HEK293 (cell line): ENCODE results near the gene ABHD12B.
A peak's percentile ranks its signal among the peaks of the same experiment; 100 is the strongest.

Experiments
- CTCF ChIA-PET: fragments of 350-600 bp; formaldehyde crosslinking; extraction: SDS; loops from one replicate; lab custom pipeline; 2021; ENCODE audit warnings: antibody characterized with exemption; lab: Yijun Ruan, JAX
- POLR2A ChIA-PET: fragments of 300-600 bp; formaldehyde crosslinking; extraction: SDS; loops from one replicate; lab custom pipeline; 2020; ENCODE audit warnings: antibody characterized with exemption, inconsistent platforms; lab: Yijun Ruan, JAX
- H3K27ac ChIP-seq: fragments of 200-500 bp; sonication (Bioruptor generic); 2 replicates; pipeline ENCODE4 v1.5.1; 2014; ENCODE audit warnings: low read depth, low read length, control low read depth, inconsistent platforms; ENCODE audit errors: extremely low read depth
- H3K36me3 ChIP-seq, 2 experiments: fragments of 200-500 bp in 1 of 2; sonication (Bioruptor generic) in 1 of 2; 1 replicate in 1 of 2; 2 replicates in 1 of 2; pipeline ENCODE4 v1.5.1; 2014 to 2017; ENCODE audit warnings: inconsistent platforms in 2 of 2, low read length in 2 of 2; ENCODE audit not compliant: control insufficient read depth in 2 of 2, insufficient read depth in 1 of 2
- H3K4me1 ChIP-seq: fragments of 200-500 bp; sonication (Bioruptor generic); 2 replicates; pipeline ENCODE4 v1.5.1; 2014; ENCODE audit warnings: mild to moderate bottlenecking, low read length, inconsistent platforms; ENCODE audit not compliant: control insufficient read depth, insufficient read depth
- H3K4me3 ChIP-seq: 2 replicates; pipeline ENCODE4 v1.5.1; 2011; ENCODE audit warnings: low read depth, mild to moderate bottlenecking, control low read depth, low read length, moderate library complexity
- H3K9me3 ChIP-seq: fragments of 200-500 bp; sonication (Bioruptor generic); 2 replicates; pipeline ENCODE4 v1.5.1; 2014; ENCODE audit warnings: low read depth, low read length, inconsistent platforms; ENCODE audit not compliant: control insufficient read depth, insufficient read depth
- CTCF ChIP-seq: fragments of 450-650 bp; formaldehyde crosslinking; IDR thresholded peaks from 2 replicates; pipeline ENCODE4 v1.5.1; 2016; ENCODE audit warnings: missing biosample characterization, missing genetic modification characterization
- GLI2 ChIP-seq: fragments of 450-650 bp; formaldehyde crosslinking; IDR thresholded peaks from 2 replicates; pipeline ENCODE4; 2017; ENCODE audit warnings: missing biosample characterization, missing genetic modification characterization, low read depth, borderline replicate concordance
- GLI4 ChIP-seq: fragments of 450-650 bp; formaldehyde crosslinking; IDR thresholded peaks from 2 replicates; pipeline ENCODE4 v1.5.1; 2016; ENCODE audit warnings: missing biosample characterization, missing genetic modification characterization
- IKZF3 ChIP-seq: fragments of 450-650 bp; IDR thresholded peaks from 2 replicates; pipeline ENCODE4 v1.5.0; 2018; ENCODE audit warnings: missing biosample characterization, mild to moderate bottlenecking, missing genetic modification characterization, moderate library complexity
- ZBTB1 ChIP-seq: fragments of 450-650 bp; formaldehyde crosslinking; IDR thresholded peaks from 2 replicates; pipeline ENCODE4 v1.5.1; 2016; ENCODE audit warnings: missing biosample characterization, missing genetic modification characterization
- ZBTB44 ChIP-seq: fragments of 450-650 bp; IDR thresholded peaks from 2 replicates; pipeline ENCODE4 v1.5.1; 2018; ENCODE audit warnings: missing biosample characterization, mild to moderate bottlenecking, missing genetic modification characterization
- ZBTB7A ChIP-seq: fragments of 450-650 bp; formaldehyde crosslinking; IDR thresholded peaks from 2 replicates; pipeline ENCODE4 v1.5.1; 2016; ENCODE audit warnings: low read depth, missing biosample characterization, missing genetic modification characterization
- ZFHX2 ChIP-seq: fragments of 450-650 bp; formaldehyde crosslinking; conservative IDR thresholded peaks from 2 replicates; pipeline ENCODE4 v1.5.1; 2016; ENCODE audit warnings: missing biosample characterization, missing genetic modification characterization
- ZFP69B ChIP-seq: fragments of 450-650 bp; formaldehyde crosslinking; IDR thresholded peaks from 2 replicates; pipeline ENCODE4 v1.5.1; 2016; ENCODE audit warnings: missing biosample characterization, missing genetic modification characterization
- ZNF112 ChIP-seq: fragments of 450-650 bp; formaldehyde crosslinking; IDR thresholded peaks from 2 replicates; pipeline ENCODE4 v1.5.0; 2017; ENCODE audit warnings: missing biosample characterization, missing genetic modification characterization
- ZNF169 ChIP-seq: fragments of 450-650 bp; formaldehyde crosslinking; IDR thresholded peaks from 2 replicates; pipeline ENCODE4 v1.5.1; 2016; ENCODE audit warnings: missing biosample characterization, missing genetic modification characterization
- ZNF23 ChIP-seq: fragments of 450-650 bp; formaldehyde crosslinking; IDR thresholded peaks from 2 replicates; pipeline ENCODE4 v1.5.1; 2016; ENCODE audit warnings: missing biosample characterization, missing genetic modification characterization, borderline replicate concordance
- ZNF341 ChIP-seq: fragments of 450-650 bp; formaldehyde crosslinking; IDR thresholded peaks from 2 replicates; pipeline ENCODE4; 2016; ENCODE audit warnings: low read depth, missing biosample characterization, missing genetic modification characterization
- ZNF391 ChIP-seq: fragments of 450-650 bp; formaldehyde crosslinking; IDR thresholded peaks from 2 replicates; pipeline ENCODE4 v1.5.1; 2016; ENCODE audit warnings: low read depth, missing biosample characterization, missing genetic modification characterization, borderline replicate concordance
- ZNF398 ChIP-seq: fragments of 450-650 bp; formaldehyde crosslinking; IDR thresholded peaks from 2 replicates; pipeline ENCODE4 v1.5.1; 2017; ENCODE audit warnings: missing biosample characterization, missing genetic modification characterization
- ZNF544 ChIP-seq: fragments of 450-650 bp; formaldehyde crosslinking; IDR thresholded peaks from 2 replicates; pipeline ENCODE4 v1.5.0; 2017; ENCODE audit warnings: missing biosample characterization, missing genetic modification characterization
- ZNF596 ChIP-seq: fragments of 450-650 bp; IDR thresholded peaks from 2 replicates; pipeline ENCODE4 v1.5.0; 2018; ENCODE audit warnings: missing biosample characterization, mild to moderate bottlenecking, missing genetic modification characterization, moderate library complexity
- ZNF600 ChIP-seq: fragments of 450-650 bp; formaldehyde crosslinking; IDR thresholded peaks from 2 replicates; pipeline ENCODE4 v1.5.1; 2016; ENCODE audit warnings: missing biosample characterization, missing genetic modification characterization
- ZNF610 ChIP-seq: fragments of 450-650 bp; formaldehyde crosslinking; IDR thresholded peaks from 2 replicates; pipeline ENCODE4 v1.5.1; 2016; ENCODE audit warnings: missing biosample characterization, missing genetic modification characterization, borderline replicate concordance
- ZNF629 ChIP-seq: fragments of 450-650 bp; formaldehyde crosslinking; IDR thresholded peaks from 2 replicates; pipeline ENCODE4 v1.5.1; 2017; ENCODE audit warnings: missing biosample characterization, missing genetic modification characterization
- ZNF677 ChIP-seq: fragments of 450-650 bp; IDR thresholded peaks from 2 replicates; pipeline ENCODE4 v1.5.0; 2018; ENCODE audit warnings: missing biosample characterization, mild to moderate bottlenecking, missing genetic modification characterization, moderate library complexity
- TF ChIP-seq, protein P1 (sequence below): fragments of 450-650 bp; formaldehyde crosslinking; IDR thresholded peaks from 2 replicates; pipeline ENCODE4 v1.5.1; 2016; ENCODE audit warnings: missing biosample characterization, missing genetic modification characterization, low read depth
- TF ChIP-seq, protein P2 (sequence below): fragments of 450-650 bp; formaldehyde crosslinking; IDR thresholded peaks from 2 replicates; pipeline ENCODE4 v1.5.1; 2016; ENCODE audit warnings: missing biosample characterization, missing genetic modification characterization

The ABHD12B gene

GRCh38 chr14:50826681-50827080 lies 45.2 kb upstream of the ABHD12B start:
- H3K27ac ChIP-seq, result no peak overlapping the region
- no peaks in the 10 kb centered on the region for H3K9me3 ChIP-seq
- no peak overlapping the region for H3K4me3 ChIP-seq
- ChIA-PET POLR2A (no interaction called here), CTCF (interaction anchor here (0.6 to 4.0 kb wide), 2 partner anchors 34 to 504 kb away, joined by 3 to 14 read pairs; no protein-coding TSS in a partner anchor)
- TF ChIP-seq ZFP69B (no peak), ZBTB7A (no peak), GLI4 (tag by site-specific recombination) (no peak), ZNF112 (tag by site-specific recombination) (no peak), ZNF544 (tag by site-specific recombination) (no peak), GLI2 (tag by site-specific recombination) (no peak), ZNF629 (tag by site-specific recombination) (no peak), ZFHX2 (tag by site-specific recombination) (no peak), ZNF169 (tag by site-specific recombination) (no peak), ZBTB1 (tag by site-specific recombination) (no peak), ZNF677 (tag by site-specific recombination) (no peak)
- TF ChIP-seq, protein P1, sequence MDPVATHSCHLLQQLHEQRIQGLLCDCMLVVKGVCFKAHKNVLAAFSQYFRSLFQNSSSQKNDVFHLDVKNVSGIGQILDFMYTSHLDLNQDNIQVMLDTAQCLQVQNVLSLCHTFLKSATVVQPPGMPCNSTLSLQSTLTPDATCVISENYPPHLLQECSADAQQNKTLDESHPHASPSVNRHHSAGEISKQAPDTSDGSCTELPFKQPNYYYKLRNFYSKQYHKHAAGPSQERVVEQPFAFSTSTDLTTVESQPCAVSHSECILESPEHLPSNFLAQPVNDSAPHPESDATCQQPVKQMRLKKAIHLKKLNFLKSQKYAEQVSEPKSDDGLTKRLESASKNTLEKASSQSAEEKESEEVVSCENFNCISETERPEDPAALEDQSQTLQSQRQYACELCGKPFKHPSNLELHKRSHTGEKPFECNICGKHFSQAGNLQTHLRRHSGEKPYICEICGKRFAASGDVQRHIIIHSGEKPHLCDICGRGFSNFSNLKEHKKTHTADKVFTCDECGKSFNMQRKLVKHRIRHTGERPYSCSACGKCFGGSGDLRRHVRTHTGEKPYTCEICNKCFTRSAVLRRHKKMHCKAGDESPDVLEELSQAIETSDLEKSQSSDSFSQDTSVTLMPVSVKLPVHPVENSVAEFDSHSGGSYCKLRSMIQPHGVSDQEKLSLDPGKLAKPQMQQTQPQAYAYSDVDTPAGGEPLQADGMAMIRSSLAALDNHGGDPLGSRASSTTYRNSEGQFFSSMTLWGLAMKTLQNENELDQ (tag by site-specific recombination), result no peak
- no peaks in the 10 kb centered on the region; a peak in 1 of 3 replicates for H3K36me3 ChIP-seq
- peaks cover 49% of the 10 kb centered on the region for H3K4me1 ChIP-seq

GRCh38 chr14:50828721-50829488 lies 42.9 kb upstream of the ABHD12B start:
- ChIA-PET POLR2A (interaction anchor here (0.6 to 1.8 kb wide), 4 partner anchors 12 to 162 kb away, joined by 3 to 7 read pairs (median 4); partner anchors contain the start of gene PYGL), CTCF (interaction anchor here (0.5 to 4.0 kb wide), 6 partner anchors 8 to 286 kb away, joined by 3 to 14 read pairs (median 4); no protein-coding TSS in a partner anchor)
- no peak overlapping the region for H3K27ac ChIP-seq
- H3K9me3 ChIP-seq, result no peaks in the 10 kb centered on the region
- H3K4me1 ChIP-seq, result peaks cover 37% of the 10 kb centered on the region
- H3K4me3 ChIP-seq, result peak overlapping the region; percentile 76
- no peaks in the 10 kb centered on the region; a peak in 1 of 3 replicates for H3K36me3 ChIP-seq
- TF ChIP-seq, protein P2, sequence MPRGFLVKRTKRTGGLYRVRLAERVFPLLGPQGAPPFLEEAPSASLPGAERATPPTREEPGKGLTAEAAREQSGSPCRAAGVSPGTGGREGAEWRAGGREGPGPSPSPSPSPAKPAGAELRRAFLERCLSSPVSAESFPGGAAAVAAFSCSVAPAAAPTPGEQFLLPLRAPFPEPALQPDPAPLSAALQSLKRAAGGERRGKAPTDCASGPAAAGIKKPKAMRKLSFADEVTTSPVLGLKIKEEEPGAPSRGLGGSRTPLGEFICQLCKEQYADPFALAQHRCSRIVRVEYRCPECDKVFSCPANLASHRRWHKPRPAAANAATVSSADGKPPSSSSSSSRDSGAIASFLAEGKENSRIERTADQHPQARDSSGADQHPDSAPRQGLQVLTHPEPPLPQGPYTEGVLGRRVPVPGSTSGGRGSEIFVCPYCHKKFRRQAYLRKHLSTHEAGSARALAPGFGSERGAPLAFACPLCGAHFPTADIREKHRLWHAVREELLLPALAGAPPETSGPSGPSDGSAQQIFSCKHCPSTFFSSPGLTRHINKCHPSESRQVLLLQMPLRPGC (tag by site-specific recombination), result no peak
- peak; percentile 21; the same call in 1 of the 2 replicates for TF ChIP-seq ZNF341
- TF ChIP-seq ZNF596, result no peak
- TF ChIP-seq ZNF398 (tag by site-specific recombination), result no peak
- TF ChIP-seq ZNF391, result no peak
- peak; percentile 55 for TF ChIP-seq ZNF600 (tag by site-specific recombination)
- TF ChIP-seq CTCF, result peak; percentile 28; the same call in 1 of the 2 replicates
- TF ChIP-seq IKZF3 (tag by site-specific recombination), result peak; percentile 67
- no peak for TF ChIP-seq ZBTB44 (tag by site-specific recombination)
- TF ChIP-seq ZNF610 (tag by site-specific recombination), result no peak
- TF ChIP-seq ZNF23, result no peak
